GM10248 (cell line): ENCODE data around the gene CFAP97D1.

ENCODE experiments used
- CTCF ChIA-PET: fragments of 300-600 bp; sonication (Branson Sonifier 250); formaldehyde crosslinking; extraction: SDS; loops from one replicate; lab custom pipeline; 2021; ENCODE audit warnings: antibody characterized with exemption; lab: Yijun Ruan, JAX
- POLR2A ChIA-PET: fragments of 350-650 bp; sonication (Branson Sonifier 250); formaldehyde crosslinking; extraction: SDS; loops from one replicate; lab custom pipeline; 2020; ENCODE audit warnings: antibody characterized with exemption; lab: Yijun Ruan, JAX
- DNase-seq: peaks from one replicate; pipeline ENCODE4 v3.0.0; 2012; ENCODE audit errors: extremely low spot score
- CTCF ChIP-seq: IDR thresholded peaks from 2 replicates; pipeline ENCODE4 v1.5.1; 2012; ENCODE audit warnings: mild to moderate bottlenecking, low read depth; ENCODE audit errors: extremely low read depth, missing control alignments, control extremely low read depth

CFAP97D1 gene

GRCh38 chr17:43780135-43780534, at the start of gene CFAP97D1:
Gene CFAP97D1 (plus strand): TSS chr17:43780435. CDS start chr17:43780463, 28 bp downstream.
- CTCF ChIA-PET: interaction anchor here (1.0 kb wide), 1 partner anchor 13 kb away, joined by 3 read pairs; no protein-coding TSS in a partner anchor
- POLR2A ChIA-PET: no interaction called here
- DNase-seq: no peak
- TF ChIP-seq CTCF: no peak

GRCh38 chr17:43732958-43733357, 47.3 kb upstream of the CFAP97D1 start:
- no peak for TF ChIP-seq CTCF
- ChIA-PET POLR2A (no interaction called here), CTCF (interaction anchor here (1.3 to 2.6 kb wide), 3 partner anchors 27 to 249 kb away, joined by 3 to 8 read pairs (median 7); partner anchors contain the start of gene DHX8)
- DNase-seq: no peak

GRCh38 chr17:43733956-43734355, 46.3 kb upstream of the CFAP97D1 start:
- ChIA-PET CTCF (interaction anchor here (1.4 to 2.6 kb wide), 3 partner anchors 26 to 39 kb away, joined by 4 to 8 read pairs (median 7); no protein-coding TSS in a partner anchor), POLR2A (no interaction called here)
- DNase-seq: no peak
- TF ChIP-seq CTCF: no peak

- CTCF ChIA-PET: interaction anchor here (1.4 to 1.5 kb wide), 2 partner anchors 26 to 40 kb away, joined by 4 to 8 read pairs; no protein-coding TSS in a partner anchor
- POLR2A ChIA-PET: no interaction called here
- no peak for TF ChIP-seq CTCF
- DNase-seq: no peak
Observed at GRCh38 chr17:43734376-43734775, 45.9 kb upstream of the CFAP97D1 start.

GRCh38 chr17:43736389-43736788, 43.8 kb upstream of the CFAP97D1 start:
- TF ChIP-seq CTCF: no peak
- ChIA-PET POLR2A (no interaction called here), CTCF (interaction anchor here (0.9 to 1.4 kb wide), 2 partner anchors 13 to 43 kb away, joined by 3 to 4 read pairs; no protein-coding TSS in a partner anchor)
- no peak for DNase-seq

GRCh38 chr17:43737722-43738121, 42.5 kb upstream of the CFAP97D1 start:
- TF ChIP-seq CTCF: no peak
- DNase-seq: no peak
- ChIA-PET POLR2A (no interaction called here), CTCF (interaction anchor here (0.9 to 1.8 kb wide), 3 partner anchors 23 to 44 kb away, joined by 3 to 5 read pairs (median 4); no protein-coding TSS in a partner anchor)
